ENCODE measurements around the gene ALDH3A1. TPM values are rescaled to one million over a fixed set of nuclear protein-coding genes. Genes with fewer than 3 reads are reported as not detected.

The ALDH3A1 gene
- total RNA-seq, 1 experiment from 2014 or later: not detected

DNA sequence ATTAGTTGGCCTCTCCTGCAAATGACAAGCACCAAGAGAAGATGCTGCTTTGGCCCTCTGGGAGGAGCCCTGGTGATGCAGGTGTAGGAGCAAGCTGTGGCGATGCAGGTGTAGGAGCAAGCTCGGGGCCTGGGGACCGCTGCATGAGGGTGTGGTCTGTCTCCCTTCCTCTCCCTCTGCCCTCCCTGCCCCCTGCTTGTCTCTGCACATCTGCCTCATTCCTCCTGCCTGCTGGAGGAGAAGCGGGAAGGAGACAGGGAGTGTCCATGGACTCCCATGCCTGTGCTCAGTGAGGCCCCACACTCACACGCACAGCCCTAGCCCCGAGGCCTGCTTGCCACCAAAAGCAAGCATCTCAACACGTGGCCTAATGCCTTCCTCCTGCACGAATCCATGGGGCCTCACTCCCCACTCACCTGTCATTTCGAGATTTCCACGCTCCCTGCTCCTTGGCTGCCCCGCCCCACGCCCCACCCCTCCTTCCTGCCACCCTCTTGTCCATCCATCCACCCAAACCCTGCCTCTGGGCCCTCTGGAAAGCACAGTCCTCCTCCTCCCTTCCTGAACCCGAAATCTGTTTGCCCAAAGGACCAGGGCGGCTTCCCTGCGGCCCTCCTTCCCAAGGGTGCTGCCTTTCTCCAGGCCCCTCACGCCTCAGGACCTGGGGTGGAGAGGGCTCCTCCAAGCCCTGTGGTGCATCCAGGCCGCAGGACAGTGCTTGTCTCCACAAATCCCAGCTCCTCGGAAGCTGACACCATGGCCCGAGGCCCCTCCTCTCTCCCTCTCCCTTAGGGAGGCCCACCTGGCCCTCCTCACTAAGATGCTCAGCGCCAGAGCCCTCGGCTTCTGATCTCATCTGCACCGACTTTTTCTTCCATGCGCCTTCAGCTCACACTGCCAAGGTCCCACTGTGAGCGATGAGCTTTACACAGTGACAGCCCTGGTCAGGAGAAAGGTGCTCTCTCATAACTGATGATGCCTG, 11.8 kb upstream of the ALDH3A1 start:
- no peaks in the 10 kb centered on the region for H3K27me3 ChIP-seq (replicated peaks; ENCODE audit: insufficient read depth, low read depth, low read length, poor library complexity)
- CTCF ChIA-PET: interaction anchor here (1.3 kb wide), 1 partner anchor 397 kb away, joined by 3 read pairs; no protein-coding TSS in a partner anchor
- intact Hi-C loops (cut with micrococcal nuclease; ENCODE audit: unreplicated experiment): no loop called here

DNA sequence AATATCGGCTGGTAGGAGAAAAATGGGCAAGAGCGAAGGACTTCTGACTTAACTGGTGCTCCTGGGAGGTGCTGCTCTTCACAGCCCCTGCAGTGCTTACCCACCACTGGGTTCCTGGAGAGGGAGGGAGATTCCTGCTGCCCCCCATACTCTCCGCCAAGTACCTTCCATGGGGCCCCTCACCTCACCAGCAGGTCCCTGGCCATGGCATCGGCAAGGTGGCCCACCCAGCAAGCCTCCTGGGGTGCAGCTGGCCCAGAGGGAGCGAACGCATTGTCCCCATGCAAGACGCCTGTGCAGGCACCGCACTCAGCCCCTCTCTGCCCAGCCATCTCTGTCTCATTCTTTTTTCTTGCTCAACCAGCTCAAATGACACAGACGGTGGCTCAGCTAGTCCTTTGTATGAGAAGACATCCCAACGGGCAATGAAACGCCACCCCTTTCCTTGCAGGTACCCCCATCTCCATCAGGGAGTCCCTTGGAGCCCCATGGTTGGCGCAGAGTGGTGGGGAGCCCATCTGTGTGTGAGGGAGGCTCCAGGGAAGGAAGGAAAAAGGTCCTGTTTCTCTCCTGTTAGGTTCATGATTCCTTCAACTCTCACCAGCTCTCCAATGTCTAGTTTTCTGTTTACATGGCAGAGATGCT, 9.6 kb upstream of the ALDH3A1 start:
- intact Hi-C loops (cut with micrococcal nuclease; ENCODE audit: unreplicated experiment): no loop called here
- H3K27me3 ChIP-seq (replicated peaks; ENCODE audit: insufficient read depth, low read depth, low read length, poor library complexity): no peaks in the 10 kb centered on the region
- no peaks in the 10 kb centered on the region for H3K36me3 ChIP-seq (ENCODE audit: insufficient read depth, low read length, poor library complexity, severe bottlenecking)
- ChIA-PET CTCF (no interaction called here), POLR2A (ENCODE audit: low non-redundant PET) (no interaction called here)
- no peak for TF ChIP-seq EZH2 (IDR thresholded peaks at IDR 0.05; ENCODE audit: borderline replicate concordance, low read depth, low read length, poor library complexity, severe bottlenecking)
- TF ChIP-seq, protein P1, sequence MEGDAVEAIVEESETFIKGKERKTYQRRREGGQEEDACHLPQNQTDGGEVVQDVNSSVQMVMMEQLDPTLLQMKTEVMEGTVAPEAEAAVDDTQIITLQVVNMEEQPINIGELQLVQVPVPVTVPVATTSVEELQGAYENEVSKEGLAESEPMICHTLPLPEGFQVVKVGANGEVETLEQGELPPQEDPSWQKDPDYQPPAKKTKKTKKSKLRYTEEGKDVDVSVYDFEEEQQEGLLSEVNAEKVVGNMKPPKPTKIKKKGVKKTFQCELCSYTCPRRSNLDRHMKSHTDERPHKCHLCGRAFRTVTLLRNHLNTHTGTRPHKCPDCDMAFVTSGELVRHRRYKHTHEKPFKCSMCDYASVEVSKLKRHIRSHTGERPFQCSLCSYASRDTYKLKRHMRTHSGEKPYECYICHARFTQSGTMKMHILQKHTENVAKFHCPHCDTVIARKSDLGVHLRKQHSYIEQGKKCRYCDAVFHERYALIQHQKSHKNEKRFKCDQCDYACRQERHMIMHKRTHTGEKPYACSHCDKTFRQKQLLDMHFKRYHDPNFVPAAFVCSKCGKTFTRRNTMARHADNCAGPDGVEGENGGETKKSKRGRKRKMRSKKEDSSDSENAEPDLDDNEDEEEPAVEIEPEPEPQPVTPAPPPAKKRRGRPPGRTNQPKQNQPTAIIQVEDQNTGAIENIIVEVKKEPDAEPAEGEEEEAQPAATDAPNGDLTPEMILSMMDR (conservative IDR thresholded peaks at IDR 0.05; ENCODE audit: low read depth, low read length): no peak
- H3K4me3 ChIP-seq (ENCODE audit: low read depth, low read length, poor library complexity, severe bottlenecking): no peak overlapping the region
- no peaks in the 10 kb centered on the region for H3K9me3 ChIP-seq (ENCODE audit: low read depth, low read length, poor library complexity, severe bottlenecking)
- DNase-seq (ENCODE audit: low spot score): no peak
- BruUV-seq (replicated peaks): no TSS peak
- H3K4me1 ChIP-seq (ENCODE audit: insufficient read depth, low read length, poor library complexity, severe bottlenecking): no peaks in the 10 kb centered on the region
- H3K27ac ChIP-seq (ENCODE audit: low read depth, low read length, poor library complexity, severe bottlenecking): no peak overlapping the region

More for the DNA sequence above, 11.8 kb upstream of the ALDH3A1 start:
- no peak overlapping the region for H3K4me3 ChIP-seq (ENCODE audit: low read depth, low read length, poor library complexity, severe bottlenecking)
- no peaks in the 10 kb centered on the region for H3K36me3 ChIP-seq (ENCODE audit: insufficient read depth, low read length, poor library complexity, severe bottlenecking)
- DNase-seq (ENCODE audit: low spot score): no peak
- no peak overlapping the region for H3K27ac ChIP-seq (ENCODE audit: low read depth, low read length, poor library complexity, severe bottlenecking)
- no TSS peak for BruUV-seq (replicated peaks)
- no peaks in the 10 kb centered on the region for H3K4me1 ChIP-seq (ENCODE audit: insufficient read depth, low read length, poor library complexity, severe bottlenecking)
- H3K9me3 ChIP-seq (ENCODE audit: low read depth, low read length, poor library complexity, severe bottlenecking): no peaks in the 10 kb centered on the region
- no peak for TF ChIP-seq EZH2 (IDR thresholded peaks at IDR 0.05; ENCODE audit: borderline replicate concordance, low read depth, low read length, poor library complexity, severe bottlenecking)
- TF ChIP-seq, protein P1 (conservative IDR thresholded peaks at IDR 0.05; ENCODE audit: low read depth, low read length): no peak
- POLR2A ChIA-PET (ENCODE audit: low non-redundant PET): no interaction called here

DNA sequence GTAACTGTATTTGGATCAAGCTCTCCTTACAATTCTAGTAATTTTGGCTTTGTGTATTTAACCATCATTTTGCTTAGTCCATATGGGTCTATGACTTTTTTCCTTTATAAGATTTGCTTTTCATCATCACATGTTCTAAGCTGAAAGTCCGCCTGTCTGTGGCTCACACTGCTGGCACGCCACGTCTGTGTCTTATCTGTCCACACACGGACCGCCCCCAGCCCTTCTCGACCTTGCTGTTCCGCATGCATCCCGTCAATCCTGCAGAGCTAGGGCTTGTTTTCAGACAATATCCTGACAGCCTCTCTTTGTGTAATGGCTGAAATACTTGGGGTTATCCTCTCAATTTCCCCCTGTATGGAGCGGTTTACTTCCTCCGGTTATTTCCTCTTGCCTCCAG, 8.4 kb upstream of the ALDH3A1 start:
- DNase-seq (ENCODE audit: low spot score): no peak
- Histone ChIP-seq H3K36me3 (ENCODE audit: insufficient read depth, low read length, poor library complexity, severe bottlenecking) (no peaks in the 10 kb centered on the region), H3K4me1 (ENCODE audit: insufficient read depth, low read length, poor library complexity, severe bottlenecking) (no peaks in the 10 kb centered on the region), H3K9me3 (ENCODE audit: low read depth, low read length, poor library complexity, severe bottlenecking) (no peaks in the 10 kb centered on the region), H3K27ac (ENCODE audit: low read depth, low read length, poor library complexity, severe bottlenecking) (no peak overlapping the region), H3K4me3 (ENCODE audit: low read depth, low read length, poor library complexity, severe bottlenecking) (no peak overlapping the region), H3K27me3 (replicated peaks; ENCODE audit: insufficient read depth, low read depth, low read length, poor library complexity) (no peaks in the 10 kb centered on the region)
- intact Hi-C loops (cut with micrococcal nuclease; ENCODE audit: unreplicated experiment): no loop called here
- TF ChIP-seq EZH2 (IDR thresholded peaks at IDR 0.05; ENCODE audit: borderline replicate concordance, low read depth, low read length, poor library complexity, severe bottlenecking): no peak
- TF ChIP-seq, protein P1 (conservative IDR thresholded peaks at IDR 0.05; ENCODE audit: low read depth, low read length): no peak
- ChIA-PET POLR2A (ENCODE audit: low non-redundant PET) (no interaction called here), CTCF (interaction anchor here (0.8 kb wide), 1 partner anchor 12 kb away, joined by 5 read pairs; no protein-coding TSS in a partner anchor)
- no TSS peak for BruUV-seq (replicated peaks)

Measured in A673 (cell line).